ENCODE results near the gene RASGEF1C. TPM values are rescaled to one million over a fixed set of nuclear protein-coding genes. Genes with fewer than 3 reads are reported as not detected.

Gene RASGEF1C
- polyA plus RNA-seq, 3 donors, result not detected

GRCh38 chr5:180085837-180086236 lies 123.2 kb downstream of the RASGEF1C start:
- Histone ChIP-seq H4K20me1 (ENCODE audit: insufficient read depth, low read length) (no peaks in the 10 kb centered on the region), H3K27ac (ENCODE audit: low read depth in 1 of 2, low read length in 2 of 2) (no peak overlapping the region), H3K9ac (ENCODE audit: insufficient read depth, low read length, poor library complexity, severe bottlenecking) (no peak overlapping the region), H3K27me3 (ENCODE audit: control insufficient read depth in 2 of 2, insufficient read depth in 2 of 2, low read length in 2 of 2) (peaks cover 2 to 10% of the 10 kb centered on the region in 2 donors), H3K4me3 (replicated peaks in 1 of 3; ENCODE audit: low read depth in 2 of 3, low read length in 3 of 3) (no peak overlapping the region), H3K79me2 (ENCODE audit: insufficient read depth, low read length) (no peaks in the 10 kb centered on the region), H3K9me3 (replicated peaks in 1 of 2; ENCODE audit: control insufficient read depth in 1 of 2, insufficient read depth in 1 of 2, low read length in 2 of 2) (peaks cover 4 to 5% of the 10 kb centered on the region in 2 donors), H3K36me3 (replicated peaks in 1 of 2; ENCODE audit: control insufficient read depth in 1 of 2, insufficient read depth in 2 of 2, low read length in 2 of 2) (no peaks in the 10 kb centered on the region), H3K4me1 (ENCODE audit: control insufficient read depth in 1 of 2, insufficient read depth in 2 of 2, low read length in 2 of 2) (peaks cover 11 to 17% of the 10 kb centered on the region in 2 donors), H3K4me2 (replicated peaks; ENCODE audit: extremely low read depth, low read length, poor library complexity, severe bottlenecking) (no peak overlapping the region), H2AFZ (ENCODE audit: insufficient read depth, low read depth, low read length, poor library complexity, severe bottlenecking) (no peak overlapping the region)
- H3K36me3 Mint-ChIP-seq, result peaks cover 2 to 6% of the 10 kb centered on the region in 2 donors
- H3K27me3 Mint-ChIP-seq (ENCODE audit: low read depth in 3 of 3), result peaks cover 10 to 19% (median 14%) of the 10 kb centered on the region in 3 donors
- no peak for TF ChIP-seq CTCF (IDR thresholded peaks at IDR 0.05)
- WGBS (ENCODE audit: insufficient coverage), result 47% methylated on average over 3 of the region's 7 CpGs
- no peak for DNase-seq
- intact Hi-C loops (cut with micrococcal nuclease), result no loop called here
- peaks cover 0 to 9% (median 6%) of the 10 kb centered on the region in 7 donors for H3K9me3 Mint-ChIP-seq
- no peak overlapping the region for H3K27ac Mint-ChIP-seq
- peaks cover 23% of the 10 kb centered on the region for H3K4me1 Mint-ChIP-seq
- H3K4me3 Mint-ChIP-seq, result no peak overlapping the region

- Histone ChIP-seq H2AFZ (ENCODE audit: insufficient read depth, low read depth, low read length, poor library complexity, severe bottlenecking) (peak overlapping the region; percentile 18), H3K9me3 (replicated peaks in 1 of 2; ENCODE audit: control insufficient read depth in 1 of 2, insufficient read depth in 1 of 2, low read length in 2 of 2) (peaks cover 7 to 9% of the 10 kb centered on the region in 2 donors), H3K4me3 (replicated peaks in 1 of 3; ENCODE audit: low read depth in 2 of 3, low read length in 3 of 3) (peak overlapping the region in 1 of 3 experiments; percentile 40), H3K4me1 (ENCODE audit: control insufficient read depth in 1 of 2, insufficient read depth in 2 of 2, low read length in 2 of 2) (peaks cover 14 to 16% of the 10 kb centered on the region in 2 donors), H3K9ac (ENCODE audit: insufficient read depth, low read length, poor library complexity, severe bottlenecking) (no peak overlapping the region), H3K36me3 (replicated peaks in 1 of 2; ENCODE audit: control insufficient read depth in 1 of 2, insufficient read depth in 2 of 2, low read length in 2 of 2) (no peaks in the 10 kb centered on the region), H3K27me3 (ENCODE audit: control insufficient read depth in 2 of 2, insufficient read depth in 2 of 2, low read length in 2 of 2) (peaks cover 2 to 14% of the 10 kb centered on the region in 2 donors), H3K4me2 (replicated peaks; ENCODE audit: extremely low read depth, low read length, poor library complexity, severe bottlenecking) (peak overlapping the region; percentile 36), H3K27ac (ENCODE audit: low read depth in 1 of 2, low read length in 2 of 2) (no peak overlapping the region), H3K79me2 (ENCODE audit: insufficient read depth, low read length) (no peaks in the 10 kb centered on the region), H4K20me1 (ENCODE audit: insufficient read depth, low read length) (no peaks in the 10 kb centered on the region)
- Mint-ChIP-seq H3K36me3 (peaks cover 0 to 11% of the 10 kb centered on the region in 2 donors), H3K9me3 (peaks cover 0 to 17% (median 12%) of the 10 kb centered on the region in 7 donors), H3K27me3 (ENCODE audit: low read depth in 3 of 3) (peaks cover 14 to 25% (median 19%) of the 10 kb centered on the region in 3 donors), H3K4me3 (peak overlapping the region in 1 of 2 donors; percentile 58), H3K27ac (peak overlapping the region in 1 of 7 donors; percentile 30), H3K4me1 (peaks cover 26% of the 10 kb centered on the region)
- no peak for TF ChIP-seq CTCF (IDR thresholded peaks at IDR 0.05)
- DNase-seq, result peak in 2 of 3 donors; percentile 49 to 54
- intact Hi-C loops (cut with micrococcal nuclease), result no loop called here
- 67% methylated on average over 3 of the region's 13 CpGs for WGBS (ENCODE audit: insufficient coverage)
Measured at GRCh38 chr5:180084638-180085561, 124.1 kb downstream of the RASGEF1C start.
